Activated CD4-positive, alpha-beta T cell treated with anti-CD3 and anti-CD28 coated beads for 1 hour (primary cell): ENCODE measurements around the gene TMEM116.
"Not testable (repeated sequence)": the region's sequence is repeated elsewhere in the genome, so short reads cannot be mapped to it uniquely, and the experiment has no call there.

Experiments
- DNase-seq: peaks from one replicate; pipeline ENCODE4 v3.0.0-alpha.2; 2020

The TMEM116 gene

DNA sequence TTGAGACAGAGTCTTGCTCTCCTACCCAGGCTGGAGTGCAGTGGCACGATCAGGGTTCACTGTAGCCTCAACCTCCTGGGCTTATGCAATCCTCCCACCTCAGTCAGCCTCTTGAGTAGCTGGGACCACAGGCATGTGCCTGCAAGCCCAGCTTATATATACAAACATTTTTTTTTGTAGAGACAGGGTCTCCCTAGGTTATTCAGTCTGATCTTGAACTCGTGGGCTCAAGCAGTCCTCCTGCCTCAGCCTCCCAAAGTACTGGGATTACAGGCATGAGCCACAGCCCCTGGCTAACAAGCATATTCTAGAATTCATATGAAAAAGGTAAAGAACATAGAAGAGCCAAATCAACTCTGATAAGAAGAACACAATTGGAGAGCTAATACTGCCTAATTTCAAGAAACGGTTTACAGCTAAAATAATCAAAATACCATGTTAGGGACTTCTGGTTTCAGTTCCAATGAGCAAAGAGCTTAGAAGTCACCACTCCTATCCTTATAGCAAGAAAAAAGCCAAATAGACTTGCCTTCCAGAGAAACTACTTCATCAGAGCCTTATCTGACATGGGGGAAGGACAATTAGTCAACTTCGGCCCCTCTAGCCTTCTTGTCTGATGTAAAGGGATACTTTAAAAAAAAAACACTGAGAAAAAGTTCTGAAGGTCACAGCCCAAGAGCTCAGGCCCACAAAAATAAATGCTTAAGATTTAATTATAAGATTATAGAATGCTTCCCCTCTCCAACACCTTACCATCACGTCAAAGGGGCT is 37.6 kb downstream of the TMEM116 start:
- no peak for DNase-seq

DNA sequence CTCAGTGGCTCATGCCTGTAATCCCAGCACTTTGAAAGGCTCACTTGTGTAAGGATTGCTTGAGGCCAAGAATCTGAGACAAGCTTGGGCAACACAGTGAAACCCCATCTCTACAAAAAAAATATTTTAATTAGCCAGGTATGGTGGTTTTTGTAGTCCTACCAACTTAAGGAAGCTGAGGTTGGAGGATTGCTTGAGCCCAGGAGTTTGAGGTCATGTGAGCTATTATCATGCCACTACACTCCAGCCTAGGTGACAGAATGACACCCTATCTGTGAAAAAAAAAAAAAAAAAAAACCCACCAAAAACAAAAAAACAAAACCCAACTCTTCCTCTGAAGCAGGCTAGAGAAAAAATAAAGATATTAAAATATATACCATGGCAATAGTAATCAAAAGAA is 41.2 kb downstream of the TMEM116 start:
- DNase-seq: no peak

- no peak for DNase-seq
Observed at GRCh38 chr12:111964935-111965334, 48.0 kb downstream of the TMEM116 start.

- not testable (repeated sequence) for DNase-seq
Observed at GRCh38 chr12:111959518-111959917, 53.4 kb downstream of the TMEM116 start.

DNA sequence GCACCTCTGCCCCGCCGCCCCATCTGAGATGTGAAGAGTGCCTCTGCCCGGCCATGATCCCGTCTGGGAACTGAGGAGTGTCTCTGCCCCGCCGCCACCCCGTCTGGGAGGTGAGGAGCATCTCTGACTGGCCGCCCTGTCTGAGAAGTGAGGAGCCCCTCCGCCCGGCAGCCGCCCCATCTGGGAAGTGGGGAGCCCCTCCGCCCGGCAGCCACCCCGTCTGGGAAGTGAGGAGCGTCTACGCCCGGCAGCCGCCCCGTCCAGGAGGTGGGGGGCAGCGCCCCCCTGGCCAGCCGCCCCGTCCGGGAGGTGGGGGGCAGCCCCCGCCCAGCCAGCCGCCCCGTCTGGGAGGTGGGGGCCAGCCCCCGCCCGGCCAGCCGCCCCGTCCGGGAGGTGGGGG is 55.7 kb downstream of the TMEM116 start:
- DNase-seq: not testable (repeated sequence)

DNA sequence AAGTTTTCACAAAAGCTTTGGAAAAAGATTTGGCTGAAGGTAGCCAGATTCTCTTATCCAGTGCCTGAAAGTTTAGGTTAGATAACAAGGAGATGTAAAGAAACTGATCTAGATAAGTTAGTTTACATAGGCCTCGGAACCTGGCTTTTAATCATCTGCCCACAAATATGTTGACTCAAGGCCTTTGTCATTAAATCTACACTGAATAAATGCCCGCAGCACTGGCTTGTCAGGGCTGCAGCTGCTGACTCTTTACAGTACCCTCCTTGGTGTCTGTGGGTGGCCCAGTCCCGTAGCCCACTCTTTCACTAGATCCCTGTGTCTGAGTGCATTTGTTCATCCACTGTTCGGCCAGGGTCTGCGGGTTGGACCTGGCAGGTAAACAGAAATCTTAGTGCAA is 58.0 kb downstream of the TMEM116 start:
- DNase-seq: no peak

GRCh38 chr12:111953455-111953854 is 59.5 kb downstream of the TMEM116 start:
- no peak for DNase-seq

GRCh38 chr12:111952084-111952787 is 60.7 kb downstream of the TMEM116 start:
- not testable (repeated sequence) for DNase-seq

GRCh38 chr12:111950961-111951676 is 61.8 kb downstream of the TMEM116 start:
- not testable (repeated sequence) for DNase-seq

DNA sequence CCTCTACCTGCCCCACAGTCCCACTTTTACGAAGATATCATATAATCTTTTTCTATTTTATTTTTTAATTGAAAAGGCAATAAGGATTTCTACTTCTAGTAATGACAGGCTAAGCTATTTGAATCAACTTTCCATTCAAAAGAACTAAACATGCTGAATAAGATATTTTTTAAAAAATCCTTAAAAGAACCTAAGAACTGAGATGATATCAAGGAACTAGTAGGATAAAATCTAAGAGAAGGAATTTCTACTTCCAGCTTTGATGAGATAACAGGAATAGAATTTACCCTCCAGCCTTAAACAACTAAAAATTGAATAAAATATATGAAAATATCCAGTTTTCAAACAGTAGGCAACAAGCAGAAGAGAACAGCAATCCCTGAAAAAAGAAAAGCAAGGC is 69.0 kb downstream of the TMEM116 start:
- no peak for DNase-seq

DNA sequence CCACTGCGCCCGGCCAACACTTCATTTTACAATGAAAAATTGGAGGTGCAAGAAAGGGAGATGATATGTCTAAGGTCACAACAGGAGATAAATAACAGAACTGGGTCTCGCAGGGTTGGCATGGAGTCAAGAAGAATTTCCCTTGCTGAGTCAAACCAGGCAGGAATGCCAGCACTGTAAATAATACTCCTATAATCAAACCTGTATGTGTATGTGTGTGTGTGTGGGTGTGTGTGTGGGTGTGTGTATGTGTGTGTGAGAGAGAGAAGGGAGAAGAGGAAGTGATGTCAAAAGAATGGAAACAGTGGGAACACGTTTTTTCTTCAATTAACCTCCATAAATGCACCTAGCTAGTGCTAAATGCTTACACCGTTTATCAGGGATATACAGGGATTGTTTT is 70.4 kb downstream of the TMEM116 start:
- no peak for DNase-seq

- DNase-seq: no peak
Observed at GRCh38 chr12:111937429-111937828, 75.5 kb downstream of the TMEM116 start.

GRCh38 chr12:111936869-111937268 is 76.1 kb downstream of the TMEM116 start:
- no peak for DNase-seq

DNA sequence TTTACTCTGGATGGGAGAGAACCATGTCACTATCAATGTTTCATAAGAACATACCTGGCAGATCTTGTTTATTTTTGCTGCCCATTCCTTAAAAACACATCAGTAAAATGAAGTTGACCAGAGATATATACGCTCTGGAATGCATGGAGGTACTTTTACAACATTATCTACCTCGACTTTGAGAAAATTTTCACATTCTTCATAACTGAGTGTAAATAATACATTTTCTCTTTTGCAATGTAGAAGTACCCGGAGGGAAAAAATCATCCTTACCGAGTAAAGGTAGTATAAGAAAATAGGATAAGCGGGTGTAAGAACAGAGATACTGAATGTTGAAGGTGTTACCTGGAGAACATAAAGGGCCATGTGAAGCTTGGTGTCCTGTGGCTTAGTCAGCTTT is 80.7 kb downstream of the TMEM116 start:
- no peak for DNase-seq

DNA sequence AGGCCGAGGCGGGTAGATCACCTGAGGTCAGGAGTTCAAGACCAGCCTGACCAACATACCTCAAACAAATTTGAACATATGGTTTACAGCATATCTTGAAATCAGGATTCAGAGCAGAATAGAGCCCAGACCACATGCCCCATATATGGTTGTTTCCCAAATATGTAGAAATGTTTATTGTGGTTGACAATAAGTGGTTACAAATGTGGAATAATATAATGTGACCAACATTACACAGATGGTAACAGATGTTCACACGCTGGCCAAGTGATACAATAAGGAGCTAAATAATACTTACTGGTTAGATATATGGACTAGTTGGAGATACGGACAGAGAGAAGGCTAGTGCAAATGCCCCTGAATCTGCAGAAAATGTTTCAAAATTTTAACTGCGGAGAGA is 85.6 kb downstream of the TMEM116 start:
- no peak for DNase-seq

DNA sequence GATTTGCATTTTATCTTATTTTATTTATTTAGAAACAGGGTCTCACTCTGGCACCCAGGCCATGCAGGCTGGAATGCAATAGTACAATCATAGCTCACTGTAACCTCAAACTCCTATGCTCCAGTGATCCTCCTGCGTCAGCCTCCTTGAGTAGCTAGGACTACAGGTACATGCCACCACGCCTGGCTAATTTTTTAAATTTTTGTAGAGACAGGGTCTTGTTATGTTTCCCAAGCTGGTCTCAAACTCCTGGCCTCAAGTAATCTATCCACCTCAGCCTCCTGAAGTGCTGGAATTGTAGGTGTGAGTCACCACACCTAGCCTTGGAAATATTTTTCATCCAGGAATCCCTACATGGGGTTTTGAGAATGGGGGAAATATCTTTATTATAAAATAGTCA is 86.3 kb downstream of the TMEM116 start:
- no peak for DNase-seq

DNA sequence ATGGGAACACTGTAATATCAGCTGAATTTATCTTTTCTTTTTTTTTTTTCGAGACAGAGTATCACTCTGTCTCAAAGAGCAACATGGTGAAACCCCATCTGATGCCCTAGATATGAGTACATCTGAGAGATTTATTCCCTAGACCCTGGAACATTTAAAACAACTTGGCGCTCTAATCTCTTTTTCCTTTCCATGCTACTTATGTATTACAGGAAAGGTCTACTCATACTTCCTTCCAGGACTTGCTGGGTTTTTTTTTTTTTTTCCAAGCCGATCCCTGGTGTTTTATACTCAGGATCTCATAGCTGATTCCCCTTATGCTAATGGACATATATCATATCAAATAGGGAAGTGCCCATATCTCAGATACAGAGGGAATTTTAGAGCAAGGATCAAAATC is 87.8 kb downstream of the TMEM116 start:
- DNase-seq: no peak

GRCh38 chr12:111907740-111908139 is 105.2 kb downstream of the TMEM116 start:
- no peak for DNase-seq

DNA sequence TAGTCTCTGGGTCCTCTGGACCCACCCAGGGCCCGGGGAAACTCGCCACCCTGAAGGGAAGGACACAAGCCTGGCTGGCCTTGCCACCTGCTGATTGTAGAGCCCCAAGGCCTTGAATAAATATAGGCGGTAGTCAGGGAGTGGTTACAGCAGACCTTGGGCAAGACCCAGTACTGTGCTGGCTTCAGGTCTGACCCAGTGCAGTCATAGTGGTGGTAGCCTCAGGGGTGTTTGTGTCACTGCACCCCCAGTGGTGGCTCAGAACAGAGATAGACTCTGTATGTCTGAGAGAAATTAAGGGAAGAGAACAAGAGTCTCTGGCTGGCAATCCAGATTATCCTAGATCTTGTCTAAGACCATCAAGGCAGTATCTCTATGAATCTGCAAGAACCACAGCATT is 107.5 kb downstream of the TMEM116 start:
- no peak for DNase-seq

DNA sequence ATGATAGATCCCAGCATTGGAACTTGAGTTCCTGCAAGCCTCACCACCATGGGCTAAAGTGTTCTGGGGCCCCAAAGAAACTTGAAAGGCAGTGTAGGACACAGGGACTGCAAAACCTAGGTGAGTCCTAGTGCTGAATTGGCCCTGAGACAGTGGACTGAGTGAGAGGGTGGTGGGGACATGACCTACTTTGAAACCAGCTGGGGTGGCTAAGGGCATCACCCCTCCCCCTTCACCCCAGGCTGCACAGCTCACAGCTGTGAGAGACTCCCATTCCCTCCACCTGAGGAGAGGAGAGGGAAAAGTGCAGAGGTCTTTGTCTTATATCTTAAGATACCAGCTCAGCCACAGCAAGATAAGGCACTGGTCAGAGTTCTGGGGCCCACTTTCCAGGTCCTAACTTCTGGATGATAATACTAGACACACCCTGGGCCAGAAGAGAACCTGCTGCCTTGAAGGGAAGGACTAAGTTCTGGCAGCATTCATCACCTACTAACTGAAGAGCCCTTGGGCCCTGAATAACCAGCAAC is 108.5 kb downstream of the TMEM116 start:
- DNase-seq: no peak

GRCh38 chr12:111901182-111901581 is 111.8 kb downstream of the TMEM116 start:
- DNase-seq: no peak

- no peak for DNase-seq
Observed at GRCh38 chr12:111894556-111894955, 118.4 kb downstream of the TMEM116 start.

- DNase-seq: no peak
Observed at GRCh38 chr12:111893287-111893686, 119.7 kb downstream of the TMEM116 start.
